ENCODE measurements around the gene TAS2R46. TPM values are rescaled to one million over a fixed set of nuclear protein-coding genes. Genes with fewer than 3 reads are reported as not detected.
"Not testable (repeated sequence)": the region's sequence is repeated elsewhere in the genome, so short reads cannot be mapped to it uniquely, and the experiment has no call there.

Gene TAS2R46
- 1 to 10 TPM; 2.2 to 2.4 TPM for total RNA-seq
- long read RNA-seq, donor 1 = 0 reads
- long read RNA-seq, donor 2 = 0 reads

- intact Hi-C loops (cut with DNase I); DNase-seq (ENCODE audit: low spot score): not testable (repeated sequence)
Observed at GRCh38 chr12:11062194-11062593, at the start of gene TAS2R46. TAS2R46 (minus strand) TSS chr12:11062294; CDS start chr12:11062294, 0 bp downstream.

GRCh38 chr12:11111213-11111612 lies 49.1 kb upstream of the TAS2R46 start:
- intact Hi-C loops (cut with DNase I); DNase-seq (ENCODE audit: low spot score): not testable (repeated sequence)

- intact Hi-C loops (cut with DNase I) = no loop called here
- no peak for DNase-seq (ENCODE audit: low spot score)
Observed at GRCh38 chr12:11108862-11109261, 46.8 kb upstream of the TAS2R46 start.

GRCh38 chr12:11107719-11108118 lies 45.6 kb upstream of the TAS2R46 start:
- intact Hi-C loops (cut with DNase I) = no loop called here
- no peak for DNase-seq (ENCODE audit: low spot score)

- intact Hi-C loops (cut with DNase I) = no loop called here
- DNase-seq (ENCODE audit: low spot score) = no peak
Observed at GRCh38 chr12:11106288-11106687, 44.2 kb upstream of the TAS2R46 start.

- intact Hi-C loops (cut with DNase I) = no loop called here
- no peak for DNase-seq (ENCODE audit: low spot score)
Observed at GRCh38 chr12:11105546-11105945, 43.5 kb upstream of the TAS2R46 start.

GRCh38 chr12:11094910-11095309 lies 32.8 kb upstream of the TAS2R46 start:
- DNase-seq (ENCODE audit: low spot score); intact Hi-C loops (cut with DNase I): not testable (repeated sequence)

GRCh38 chr12:11092128-11092527 lies 30.0 kb upstream of the TAS2R46 start, which contains the start of gene TAS2R43:
TAS2R43 (minus strand) TSS chr12:11092313; CDS start chr12:11092229, 84 bp downstream.
- no peak for DNase-seq (ENCODE audit: low spot score)
- intact Hi-C loops (cut with DNase I) = no loop called here

GRCh38 chr12:11089246-11089645 lies 27.2 kb upstream of the TAS2R46 start:
- no peak for DNase-seq (ENCODE audit: low spot score)
- intact Hi-C loops (cut with DNase I) = no loop called here

- DNase-seq (ENCODE audit: low spot score) = no peak
- intact Hi-C loops (cut with DNase I) = no loop called here
Observed at GRCh38 chr12:11085419-11085818, 23.3 kb upstream of the TAS2R46 start.

- intact Hi-C loops (cut with DNase I) = no loop called here
- DNase-seq (ENCODE audit: low spot score) = no peak
Observed at GRCh38 chr12:11081987-11082386, 19.9 kb upstream of the TAS2R46 start.

- intact Hi-C loops (cut with DNase I) = no loop called here
- DNase-seq (ENCODE audit: low spot score) = no peak
Observed at GRCh38 chr12:11078246-11078645, 16.2 kb upstream of the TAS2R46 start.

- intact Hi-C loops (cut with DNase I) = no loop called here
- DNase-seq (ENCODE audit: low spot score) = no peak
Observed at GRCh38 chr12:11075642-11076041, 13.5 kb upstream of the TAS2R46 start.

- DNase-seq (ENCODE audit: low spot score) = no peak
- intact Hi-C loops (cut with DNase I) = loop anchor here in 1 of 2 donors (5.0 kb wide), 1 partner anchor 54 kb away; no protein-coding TSS in a partner anchor
Observed at GRCh38 chr12:11071414-11071813, 9.3 kb upstream of the TAS2R46 start.

- intact Hi-C loops (cut with DNase I) = loop anchor here in 1 of 2 donors (5.0 kb wide), 1 partner anchor 54 kb away; no protein-coding TSS in a partner anchor
Observed at GRCh38 chr12:11070999-11071398, 8.9 kb upstream of the TAS2R46 start.

GRCh38 chr12:11069854-11070365 lies 7.8 kb upstream of the TAS2R46 start:
- DNase-seq (ENCODE audit: low spot score) = no peak
- intact Hi-C loops (cut with DNase I) = loop anchor here in 1 of 2 donors (5.0 kb wide), 1 partner anchor 53 kb away; no protein-coding TSS in a partner anchor

More at GRCh38 chr12:11070999-11071398, 8.9 kb upstream of the TAS2R46 start:
- DNase-seq (ENCODE audit: low spot score) = no peak

GRCh38 chr12:11067514-11067913 lies 5.4 kb upstream of the TAS2R46 start:
- intact Hi-C loops (cut with DNase I) = no loop called here
- no peak for DNase-seq (ENCODE audit: low spot score)

GRCh38 chr12:11059784-11060183 lies 2.3 kb downstream of the TAS2R46 start:
- DNase-seq (ENCODE audit: low spot score) = no peak
- intact Hi-C loops (cut with DNase I) = no loop called here

GRCh38 chr12:11059041-11059440 lies 3.1 kb downstream of the TAS2R46 start:
- intact Hi-C loops (cut with DNase I) = no loop called here
- DNase-seq (ENCODE audit: low spot score) = no peak

GRCh38 chr12:11055306-11055705 lies 6.8 kb downstream of the TAS2R46 start:
- intact Hi-C loops (cut with DNase I) = no loop called here
- DNase-seq (ENCODE audit: low spot score) = no peak

- DNase-seq (ENCODE audit: low spot score); intact Hi-C loops (cut with DNase I): not testable (repeated sequence)
Observed at GRCh38 chr12:11049806-11050531, 12.1 kb downstream of the TAS2R46 start.
